Aorta (tissue), 5 donors: ENCODE measurements around the gene SLC34A3. TPM values are rescaled to one million over a fixed set of nuclear protein-coding genes. Genes with fewer than 3 reads are reported as not detected.

Experiments used
- ATAC-seq: fragments of 200-7000 bp; cut with Tn5 transposase; one replicate; pipeline ENCODE4 v1.9.1; 2022; ENCODE audit warnings: moderate library complexity; ENCODE audit not compliant: low FRiP score
- DNase-seq, 2 donors: peaks; one replicate each; pipeline ENCODE4 v3.0.0-alpha.2; 2020
- H3K27ac ChIP-seq, 2 donors: one replicate each; pipeline ENCODE4 v1.5.1; 2013; ENCODE audit warnings: low read length in 2 of 2, mild to moderate bottlenecking in 2 of 2, moderate library complexity in 2 of 2, control low read depth in 1 of 2, inconsistent platforms in 1 of 2, low read depth in 1 of 2
- H3K27me3 ChIP-seq, 2 donors: one replicate each; pipeline ENCODE4 v1.6.1; 2013; ENCODE audit warnings: control low read depth in 1 of 2, low read length in 1 of 2, mild to moderate bottlenecking in 1 of 2, moderate library complexity in 1 of 2; ENCODE audit not compliant: insufficient read depth in 2 of 2, control insufficient read depth in 1 of 2
- H3K36me3 ChIP-seq, 2 donors: one replicate each; pipeline ENCODE4 v1.6.1; 2013; ENCODE audit warnings: control low read depth in 1 of 2, low read length in 1 of 2, mild to moderate bottlenecking in 1 of 2; ENCODE audit not compliant: insufficient read depth in 2 of 2, control insufficient read depth in 1 of 2
- H3K4me1 ChIP-seq, 2 donors: one replicate each; pipeline ENCODE4 v1.6.1; 2013; ENCODE audit warnings: low read length in 2 of 2, control low read depth in 1 of 2, mild to moderate bottlenecking in 1 of 2, moderate library complexity in 1 of 2; ENCODE audit not compliant: insufficient read depth in 2 of 2, control insufficient read depth in 1 of 2
- H3K4me3 ChIP-seq, 2 donors: one replicate each; pipeline ENCODE4 v1.5.1; 2013; ENCODE audit warnings: low read length in 2 of 2, control low read depth in 1 of 2, mild to moderate bottlenecking in 1 of 2
- H3K9me3 ChIP-seq: one replicate; pipeline ENCODE4 v1.6.1; 2013; ENCODE audit warnings: mild to moderate bottlenecking, low read length; ENCODE audit not compliant: control insufficient read depth
- WGBS, 2 donors: extraction: QIAGEN DNeasy Blood & Tissue Kit; methylation state at CpG; one replicate each; pipeline ENCODE4 v1.1.7; 2013; 5-methylcytosine and 5-hydroxymethylcytosine counted together
- intact Hi-C, 2 donors: fragments of 100-400 bp; cut with DNase I; formaldehyde crosslinking; loops; one replicate each; pipeline versions ENCODE4 v1.14.2 to v1.15.0; 2022
- polyA plus RNA-seq, 2 donors: library from polyadenylated mRNA; stranded (reverse); fragments of 200-250 nt; gene quantifications; one replicate each; pipeline ENCODE4 v1.2.3, GENCODE V29; 2013
- total RNA-seq, 2 donors: library from RNA; stranded (reverse); fragmentation: NEBNext Ultra II Directional; extraction: Animal tissue kit (Norgen Biotek cat#: 25700); gene quantifications; one replicate each; pipeline ENCODE4 v1.2.1, GENCODE V29; 2021
- donor health status: healthy with polysubstance abuse.
- donor health status: Bipolar disorder and iron deficiency.
- donor health status: DM: no; HTN: no; CAD: no.
- donor health status: DM: no; HTN: no; CAD: no.
- donor health status: DM: yes; HTN: yes; CAD: no.

Gene SLC34A3
- total and polyA plus RNA-seq, 4 donors, result not detected

GRCh38 chr9:137280474-137281344, 50.0 kb downstream of the SLC34A3 start:
- no peaks in the 10 kb centered on the region for H3K4me1 ChIP-seq
- no peaks in the 10 kb centered on the region for H3K9me3 ChIP-seq
- DNase-seq (peak; percentile 48 to 75), ATAC-seq (no peak)
- H3K27ac ChIP-seq, result no peak overlapping the region
- no peaks in the 10 kb centered on the region for H3K27me3 ChIP-seq
- 62 to 67% methylated on average over 76 to 85 of the region's 85 CpGs for WGBS, 2 donors
- H3K36me3 ChIP-seq, result peaks cover 0 to 3% of the 10 kb centered on the region in 2 donors
- no peak overlapping the region for H3K4me3 ChIP-seq
- intact Hi-C loops, result no loop called here

DNA sequence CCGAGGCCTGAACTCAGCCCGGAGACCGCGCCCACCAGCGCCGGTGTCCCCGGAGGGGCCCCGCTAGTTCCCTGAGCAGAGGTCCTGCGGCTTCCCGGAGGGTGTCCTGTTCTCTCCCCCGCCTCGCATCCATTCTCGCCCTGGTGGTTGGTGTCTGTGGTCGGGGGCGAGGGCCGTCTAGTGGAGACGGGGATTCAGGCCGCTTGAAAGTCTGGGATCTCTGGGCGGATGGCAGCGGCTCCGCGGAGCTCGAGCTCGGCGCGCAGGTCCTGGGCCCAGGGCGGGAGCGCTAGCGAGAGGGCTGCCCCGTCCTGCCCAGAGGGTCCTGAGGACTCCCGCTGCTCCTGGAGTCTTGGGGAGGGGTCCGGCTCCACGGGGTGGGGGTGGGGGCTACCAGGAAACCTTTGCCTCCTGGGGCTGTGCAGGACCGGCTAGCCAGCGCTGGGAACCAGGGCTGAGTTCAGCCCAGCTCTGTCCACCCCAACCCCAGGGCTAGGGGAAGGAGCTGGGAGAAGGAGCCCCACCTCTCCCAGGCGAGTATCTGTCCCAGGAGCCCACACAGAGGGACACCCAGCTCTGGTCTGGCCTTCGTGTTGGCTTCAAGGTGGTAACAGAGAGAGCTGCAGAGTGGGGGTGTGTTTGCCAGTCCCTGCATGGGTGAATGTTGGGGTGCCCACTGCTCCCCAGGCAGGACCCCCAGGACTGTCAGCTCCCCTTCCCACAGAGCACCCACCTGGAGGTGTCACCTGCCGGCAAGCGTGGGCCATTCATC, 50.8 kb downstream of the SLC34A3 start:
- no peaks in the 10 kb centered on the region for H3K27me3 ChIP-seq
- DNase-seq (peak in 1 of 2 donors; percentile 50), ATAC-seq (no peak)
- no peak overlapping the region for H3K4me3 ChIP-seq
- H3K36me3 ChIP-seq, result peaks cover 0 to 3% of the 10 kb centered on the region in 2 donors
- no peaks in the 10 kb centered on the region for H3K9me3 ChIP-seq
- intact Hi-C loops, result no loop called here
- H3K27ac ChIP-seq, result no peak overlapping the region
- 81 to 85% methylated on average over 37 to 39 of the region's 39 CpGs for WGBS, 2 donors
- H3K4me1 ChIP-seq, result no peaks in the 10 kb centered on the region

Other genes starting within 250 kb of the SLC34A3 start
Only the 30 nearest of the 31 such genes appear.
- gene PAXX, start 238.5 kb upstream of the SLC34A3 start, total RNA-seq, result 10 to 100 TPM; 27.8 to 42.0 TPM
- 100 to 1,000 TPM in 1 of 2 donors, 10 to 100 TPM in 1; 39.9 to 192 TPM for gene PAXX, start 238.5 kb upstream of the SLC34A3 start, polyA plus RNA-seq
- 1 to 10 TPM; 3.8 to 7.0 TPM for gene CLIC3, start 234.3 kb upstream of the SLC34A3 start, total RNA-seq
- 1 to 10 TPM; 1.6 to 6.7 TPM for gene CLIC3, start 234.3 kb upstream of the SLC34A3 start, polyA plus RNA-seq
- gene ABCA2, start 202.7 kb upstream of the SLC34A3 start, total RNA-seq, result 10 to 100 TPM; 27.3 to 60.0 TPM
- 10 to 100 TPM in 1 of 2 donors, 1 to 10 TPM in 1; 9.0 to 48.1 TPM for gene ABCA2, start 202.7 kb upstream of the SLC34A3 start, polyA plus RNA-seq
- under 1 TPM; 0.27 to 0.68 TPM for gene FUT7, start 198.8 kb upstream of the SLC34A3 start, total RNA-seq
- gene FUT7, start 198.8 kb upstream of the SLC34A3 start, polyA plus RNA-seq, result not detected
- gene NPDC1, start 184.7 kb upstream of the SLC34A3 start, total RNA-seq, result 100 to 1,000 TPM in 1 of 2 donors, 10 to 100 TPM in 1; 99.3 to 217 TPM
- gene NPDC1, start 184.7 kb upstream of the SLC34A3 start, polyA plus RNA-seq, result 100 to 1,000 TPM in 1 of 2 donors, 10 to 100 TPM in 1; 26.5 to 190 TPM
- 1 to 10 TPM in 1 of 2 donors, under 1 TPM in 1; 0.16 to 1.7 TPM for gene ENTPD2, start 176.8 kb upstream of the SLC34A3 start, total RNA-seq
- not detected for gene ENTPD2, start 176.8 kb upstream of the SLC34A3 start, polyA plus RNA-seq
- under 1 TPM; 0.26 to 0.60 TPM for gene SAPCD2, start 160.3 kb upstream of the SLC34A3 start, total RNA-seq
- under 1 TPM in 1 of 2 donors, not detected in 1; 0.50 TPM for gene SAPCD2, start 160.3 kb upstream of the SLC34A3 start, polyA plus RNA-seq
- 10 to 100 TPM in 1 of 2 donors, 1 to 10 TPM in 1; 7.9 to 20.6 TPM for gene UAP1L1, start 153.4 kb upstream of the SLC34A3 start, total RNA-seq
- gene UAP1L1, start 153.4 kb upstream of the SLC34A3 start, polyA plus RNA-seq, result 10 to 100 TPM in 1 of 2 donors, 1 to 10 TPM in 1; 4.1 to 13.2 TPM
- 10 to 100 TPM; 28.4 to 52.2 TPM for gene MAN1B1, start 143.9 kb upstream of the SLC34A3 start, total RNA-seq
- 100 to 1,000 TPM in 1 of 2 donors, 10 to 100 TPM in 1; 21.2 to 104 TPM for gene MAN1B1, start 143.9 kb upstream of the SLC34A3 start, polyA plus RNA-seq
- gene DPP7, start 116.2 kb upstream of the SLC34A3 start, total RNA-seq, result 100 to 1,000 TPM in 1 of 2 donors, 10 to 100 TPM in 1; 97.4 to 153 TPM
- 100 to 1,000 TPM in 1 of 2 donors, 10 to 100 TPM in 1; 98.8 to 598 TPM for gene DPP7, start 116.2 kb upstream of the SLC34A3 start, polyA plus RNA-seq
- not detected for gene GRIN1, start 91.7 kb upstream of the SLC34A3 start, total RNA-seq
- not detected for gene GRIN1, start 91.7 kb upstream of the SLC34A3 start, polyA plus RNA-seq
- gene LRRC26, start 60.9 kb upstream of the SLC34A3 start, total RNA-seq, result not detected
- not detected for gene LRRC26, start 60.9 kb upstream of the SLC34A3 start, polyA plus RNA-seq
- not detected for gene TMEM210, start 58.8 kb upstream of the SLC34A3 start, total RNA-seq
- not detected for gene TMEM210, start 58.8 kb upstream of the SLC34A3 start, polyA plus RNA-seq
- gene ANAPC2, start 42.3 kb upstream of the SLC34A3 start, total RNA-seq, result 10 to 100 TPM; 38.7 to 54.0 TPM
- gene ANAPC2, start 42.3 kb upstream of the SLC34A3 start, polyA plus RNA-seq, result 10 to 100 TPM; 13.3 to 84.5 TPM
- 10 to 100 TPM; 30.5 to 37.4 TPM for gene SSNA1, start 42.2 kb upstream of the SLC34A3 start, total RNA-seq
- gene SSNA1, start 42.2 kb upstream of the SLC34A3 start, polyA plus RNA-seq, result 10 to 100 TPM; 77.0 to 87.1 TPM
- gene TPRN, start 30.2 kb upstream of the SLC34A3 start, total RNA-seq, result 1 to 10 TPM; 4.3 to 5.9 TPM
- gene TPRN, start 30.2 kb upstream of the SLC34A3 start, polyA plus RNA-seq, result 10 to 100 TPM in 1 of 2 donors, 1 to 10 TPM in 1; 5.5 to 10.8 TPM
- 10 to 100 TPM; 21.5 to 25.7 TPM for gene TMEM203, start 25.3 kb upstream of the SLC34A3 start, total RNA-seq
- gene TMEM203, start 25.3 kb upstream of the SLC34A3 start, polyA plus RNA-seq, result 10 to 100 TPM; 25.9 to 27.5 TPM
- 10 to 100 TPM; 10.0 to 14.2 TPM for gene NDOR1, start 25.2 kb upstream of the SLC34A3 start, total RNA-seq
- gene NDOR1, start 25.2 kb upstream of the SLC34A3 start, polyA plus RNA-seq, result 10 to 100 TPM in 1 of 2 donors, 1 to 10 TPM in 1; 3.0 to 20.4 TPM
- 1 to 10 TPM; 2.2 to 3.4 TPM for gene RNF208, start 8.7 kb upstream of the SLC34A3 start, total RNA-seq
- 10 to 100 TPM in 1 of 2 donors, 1 to 10 TPM in 1; 2.9 to 11.8 TPM for gene RNF208, start 8.7 kb upstream of the SLC34A3 start, polyA plus RNA-seq
- not detected for gene CYSRT1, start 5.7 kb upstream of the SLC34A3 start, total RNA-seq
- gene CYSRT1, start 5.7 kb upstream of the SLC34A3 start, polyA plus RNA-seq, result 1 to 10 TPM in 1 of 2 donors, not detected in 1; 1.1 TPM
- not detected for gene RNF224, start 3.4 kb upstream of the SLC34A3 start, total RNA-seq
- gene RNF224, start 3.4 kb upstream of the SLC34A3 start, polyA plus RNA-seq, result under 1 TPM; 0.08 to 0.25 TPM
- 100 to 1,000 TPM in 1 of 2 donors, 10 to 100 TPM in 1; 86.9 to 152 TPM for gene TUBB4B, start 10.4 kb downstream of the SLC34A3 start, total RNA-seq
- 100 to 1,000 TPM in 1 of 2 donors, 10 to 100 TPM in 1; 94.2 to 128 TPM for gene TUBB4B, start 10.4 kb downstream of the SLC34A3 start, polyA plus RNA-seq
- gene STPG3, start 20.4 kb downstream of the SLC34A3 start, total RNA-seq, result not detected
- gene STPG3, start 20.4 kb downstream of the SLC34A3 start, polyA plus RNA-seq, result not detected
- 10 to 100 TPM; 35.5 to 40.9 TPM for gene NELFB, start 24.4 kb downstream of the SLC34A3 start, total RNA-seq
- gene NELFB, start 24.4 kb downstream of the SLC34A3 start, polyA plus RNA-seq, result 10 to 100 TPM; 21.7 to 47.9 TPM
- gene TOR4A, start 46.8 kb downstream of the SLC34A3 start, total RNA-seq, result 10 to 100 TPM; 10.4 to 14.0 TPM
- gene TOR4A, start 46.8 kb downstream of the SLC34A3 start, polyA plus RNA-seq, result 1 to 10 TPM; 2.6 to 6.0 TPM
- 10 to 100 TPM; 13.3 to 26.6 TPM for gene NRARP, start 71.4 kb downstream of the SLC34A3 start, total RNA-seq
- under 1 TPM; 0.50 to 0.97 TPM for gene NRARP, start 71.4 kb downstream of the SLC34A3 start, polyA plus RNA-seq
- 10 to 100 TPM; 21.9 to 38.2 TPM for gene EXD3, start 192.3 kb downstream of the SLC34A3 start, total RNA-seq
- gene EXD3, start 192.3 kb downstream of the SLC34A3 start, polyA plus RNA-seq, result 10 to 100 TPM; 15.9 to 96.8 TPM
- 1 to 10 TPM; 4.1 to 8.5 TPM for gene NOXA1, start 192.5 kb downstream of the SLC34A3 start, total RNA-seq
- 10 to 100 TPM in 1 of 2 donors, 1 to 10 TPM in 1; 2.9 to 12.6 TPM for gene NOXA1, start 192.5 kb downstream of the SLC34A3 start, polyA plus RNA-seq
- gene ENTPD8, start 210.5 kb downstream of the SLC34A3 start, total RNA-seq, result not detected
- 1 to 10 TPM in 1 of 2 donors, not detected in 1; 3.1 TPM for gene ENTPD8, start 210.5 kb downstream of the SLC34A3 start, polyA plus RNA-seq
- 10 to 100 TPM; 76.8 to 78.2 TPM for gene NSMF, start 228.4 kb downstream of the SLC34A3 start, total RNA-seq
- gene NSMF, start 228.4 kb downstream of the SLC34A3 start, polyA plus RNA-seq, result 100 to 1,000 TPM in 1 of 2 donors, 10 to 100 TPM in 1; 75.5 to 154 TPM